Natural killer cell (primary cell): ENCODE data around the gene AOPEP. TPM values are rescaled to one million over a fixed set of nuclear protein-coding genes. Genes with fewer than 3 reads are reported as not detected.
A peak's percentile ranks its signal among the peaks of the same experiment; 100 is the strongest.

Source experiments
- ATAC-seq, 3 donors: fragments of 150-1000 bp in 2 of 3; fragments of 200-7000 bp in 1 of 3; cut with Tn5 transposase; 1 replicate in 1 of 3; 2 replicates in 2 of 3; pipeline ENCODE4 v1.10.0; 2021; ENCODE audit warnings: mild to moderate bottlenecking in 2 of 3, moderate library complexity in 2 of 3
- DNase-seq, 2 donors: peaks; one replicate each; pipeline versions ENCODE4 v3.0.0 to v3.0.0-alpha.2; 2013 to 2021; ENCODE audit warnings: mixed read lengths in 1 of 2
- H3K27ac ChIP-seq: one replicate; pipeline ENCODE4 v1.5.1; 2013; ENCODE audit warnings: mild to moderate bottlenecking, low read length
- H3K27me3 ChIP-seq: one replicate; pipeline ENCODE4 v1.6.1; 2013; ENCODE audit warnings: low read length; ENCODE audit not compliant: control insufficient read depth, insufficient read depth
- H3K36me3 ChIP-seq: one replicate; pipeline ENCODE4 v1.6.1; 2013; ENCODE audit warnings: low read length; ENCODE audit not compliant: control insufficient read depth, insufficient read depth
- H3K4me1 ChIP-seq: one replicate; pipeline ENCODE4 v1.6.1; 2013; ENCODE audit warnings: low read length; ENCODE audit not compliant: control insufficient read depth, insufficient read depth
- H3K4me3 ChIP-seq: one replicate; pipeline ENCODE4 v1.5.1; 2013; ENCODE audit warnings: low read length
- H3K9me3 ChIP-seq: one replicate; pipeline ENCODE4 v1.6.1; 2013; ENCODE audit warnings: low read length; ENCODE audit not compliant: control insufficient read depth, insufficient read depth
- H3K27ac Mint-ChIP-seq, 2 donors: one replicate each; pipeline ENCODE4 v1.8.0; 2022; ENCODE audit warnings: mild to moderate bottlenecking in 2 of 2, mixed read lengths in 2 of 2, moderate library complexity in 1 of 2
- H3K27me3 Mint-ChIP-seq, 2 donors: one replicate each; pipeline ENCODE4 v1.8.0; 2022; ENCODE audit warnings: low read depth in 2 of 2, mixed read lengths in 2 of 2
- H3K36me3 Mint-ChIP-seq: one replicate; pipeline ENCODE4 v1.8.0; 2022; ENCODE audit warnings: mixed read lengths
- H3K4me1 Mint-ChIP-seq, 2 donors: one replicate each; pipeline ENCODE4 v1.8.0; 2022; ENCODE audit warnings: mixed read lengths in 2 of 2
- H3K4me3 Mint-ChIP-seq: one replicate; pipeline ENCODE4 v1.8.0; 2022; ENCODE audit warnings: mild to moderate bottlenecking, moderate library complexity, mixed read lengths
- H3K9me3 Mint-ChIP-seq, 2 donors: one replicate each; pipeline ENCODE4 v1.8.0; 2022; ENCODE audit warnings: mixed read lengths in 2 of 2
- CTCF ChIP-seq: fragments of 200-600 bp; IDR thresholded peaks from one replicate; pipeline ENCODE4 v1.8.0; 2022; ENCODE audit warnings: antibody characterized with exemption
- WGBS: methylation state at CpG from one replicate; pipeline ENCODE4 v1.1.7; 2013; ENCODE audit warnings: missing lambda C conversion rate; ENCODE audit not compliant: insufficient coverage; 5-methylcytosine and 5-hydroxymethylcytosine counted together
- intact Hi-C: fragments of 100-400 bp; cut with micrococcal nuclease; formaldehyde crosslinking; loops from one replicate; pipeline ENCODE4 v1.14.2; 2022
- total RNA-seq, 4 donors: library from RNA; stranded (reverse); fragments of 120-200 nt in 1 of 4; gene quantifications; one replicate each; pipeline versions ENCODE4 v1.2.3 to v1.2.4, GENCODE V29; 2013 to 2022

The AOPEP gene
- total RNA-seq, 3 donors from 2014 or later (not counting 1 experiment from before 2014, with no cell fraction given) = 20.1 to 22.6 (median 20.6) TPM

- no peak for ATAC-seq
- no peak for DNase-seq
- Histone ChIP-seq H3K36me3 (no peaks in the 10 kb centered on the region), H3K4me3 (no peak overlapping the region), H3K27me3 (peaks cover 18% of the 10 kb centered on the region), H3K9me3 (no peaks in the 10 kb centered on the region), H3K4me1 (peaks cover 10% of the 10 kb centered on the region), H3K27ac (no peak overlapping the region)
- Mint-ChIP-seq H3K27me3 (peaks cover under 1 to 4% of the 10 kb centered on the region in 2 donors), H3K9me3 (no peaks in the 10 kb centered on the region), H3K4me3 (peak overlapping the region; percentile 35), H3K4me1 (peaks cover 5 to 11% of the 10 kb centered on the region in 2 donors), H3K36me3 (peaks cover 6% of the 10 kb centered on the region), H3K27ac (no peak overlapping the region)
- intact Hi-C loops = no loop called here
- TF ChIP-seq CTCF = no peak
- WGBS = 79% methylated on average over 15 of the region's 15 CpGs
Measured at GRCh38 chr9:95008151-95008771, 281.8 kb downstream of the AOPEP start.

GRCh38 chr9:95009459-95009858 lies 283.0 kb downstream of the AOPEP start:
- ATAC-seq (no peak), DNase-seq (no peak)
- Histone ChIP-seq H3K27ac (no peak overlapping the region), H3K36me3 (no peaks in the 10 kb centered on the region), H3K9me3 (no peaks in the 10 kb centered on the region), H3K4me3 (no peak overlapping the region), H3K27me3 (peaks cover 6% of the 10 kb centered on the region), H3K4me1 (peaks cover 4% of the 10 kb centered on the region)
- intact Hi-C loops = no loop called here
- Mint-ChIP-seq H3K27me3 (no peaks in the 10 kb centered on the region), H3K9me3 (no peaks in the 10 kb centered on the region), H3K36me3 (peaks cover 6% of the 10 kb centered on the region), H3K4me1 (peaks cover 0 to 5% of the 10 kb centered on the region in 2 donors), H3K27ac (no peak overlapping the region), H3K4me3 (no peak overlapping the region)
- 98% methylated on average over 5 of the region's 5 CpGs for WGBS
- TF ChIP-seq CTCF = no peak

- Histone ChIP-seq H3K4me3 (no peak overlapping the region), H3K36me3 (no peaks in the 10 kb centered on the region), H3K4me1 (peaks cover 1% of the 10 kb centered on the region), H3K27ac (no peak overlapping the region), H3K27me3 (peaks cover 4% of the 10 kb centered on the region), H3K9me3 (no peaks in the 10 kb centered on the region)
- no peak for ATAC-seq
- intact Hi-C loops = no loop called here
- Mint-ChIP-seq H3K4me1 (peaks cover 0 to 5% of the 10 kb centered on the region in 2 donors), H3K36me3 (peaks cover 6% of the 10 kb centered on the region), H3K27ac (no peak overlapping the region), H3K4me3 (no peak overlapping the region), H3K27me3 (no peaks in the 10 kb centered on the region), H3K9me3 (no peaks in the 10 kb centered on the region)
- TF ChIP-seq CTCF = no peak
- 95% methylated on average over 4 of the region's 5 CpGs for WGBS
- DNase-seq = no peak
Measured at GRCh38 chr9:95010431-95010838, 283.9 kb downstream of the AOPEP start.
